ENCODE data around the gene CABP1.

The CABP1 gene

DNA sequence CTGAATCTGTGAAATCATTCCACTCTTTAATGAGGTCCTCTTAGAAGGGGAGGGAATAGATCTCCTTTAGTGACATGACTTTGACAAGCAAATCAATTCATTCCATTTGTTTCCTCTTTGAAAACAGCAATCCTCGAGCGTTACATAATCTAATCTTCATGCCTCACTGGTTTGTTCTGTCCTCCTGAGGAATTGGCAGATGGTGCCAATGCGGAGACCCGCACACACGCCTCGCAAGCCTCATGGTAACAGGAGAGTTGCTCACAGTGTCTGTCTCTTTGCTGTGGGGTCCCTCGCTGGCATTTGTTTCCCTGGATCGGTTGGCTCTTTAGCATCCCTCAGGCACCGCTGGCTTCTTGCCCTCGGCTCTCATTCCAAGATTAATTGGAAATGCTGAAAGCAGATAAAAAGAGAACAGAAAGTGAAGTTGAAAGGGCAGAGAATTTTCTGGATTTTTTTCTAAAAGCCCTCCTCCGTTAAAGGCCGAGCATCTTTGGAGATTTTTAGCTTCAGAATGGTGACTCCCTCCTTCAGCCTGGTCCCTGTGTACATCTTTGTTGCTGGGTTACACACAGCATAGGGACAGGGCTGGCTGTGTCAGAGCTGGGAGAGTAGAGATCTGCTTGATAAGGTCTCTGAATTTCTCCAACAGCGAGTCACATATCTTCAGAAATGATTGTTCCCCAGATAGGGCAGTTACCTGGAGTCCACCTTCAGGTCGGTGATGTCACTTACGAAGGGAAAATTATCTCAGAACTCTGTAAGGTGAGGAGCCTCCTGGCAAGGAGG, 10.1 kb upstream of the CABP1 start:
- no peak for DNase-seq (ENCODE audit: low read depth in 2 of 3, low spot score in 2 of 3)

DNA sequence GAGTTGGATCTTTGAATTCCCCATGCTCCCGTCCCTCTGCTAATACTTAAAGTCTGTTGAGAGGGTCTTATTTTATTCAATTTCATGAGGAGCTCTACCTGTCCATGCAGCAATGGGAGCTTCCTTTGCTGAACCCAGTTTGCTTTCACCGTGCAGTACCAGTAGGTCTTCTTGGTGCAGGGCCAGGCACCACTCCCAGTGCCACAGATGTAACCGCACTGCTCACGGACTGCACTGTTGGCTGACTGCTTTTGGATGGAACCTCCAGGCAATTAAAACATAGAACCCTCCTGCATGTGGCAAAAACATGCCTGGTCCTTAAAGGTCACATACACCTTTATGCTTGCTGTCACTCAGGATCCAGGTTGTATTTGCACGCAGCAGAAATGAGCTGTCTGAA, 9.3 kb upstream of the CABP1 start:
- no peak for DNase-seq (ENCODE audit: low read depth in 2 of 3, low spot score in 2 of 3)

GRCh38 chr12:120640861-120641833, 721 bp downstream of the CABP1 start:
- DNase-seq (ENCODE audit: low read depth in 2 of 3, low spot score in 2 of 3): no peak

- no peak for DNase-seq (ENCODE audit: low read depth in 2 of 3, low spot score in 2 of 3)
Measured at GRCh38 chr12:120642121-120642520, 1.7 kb downstream of the CABP1 start.

DNA sequence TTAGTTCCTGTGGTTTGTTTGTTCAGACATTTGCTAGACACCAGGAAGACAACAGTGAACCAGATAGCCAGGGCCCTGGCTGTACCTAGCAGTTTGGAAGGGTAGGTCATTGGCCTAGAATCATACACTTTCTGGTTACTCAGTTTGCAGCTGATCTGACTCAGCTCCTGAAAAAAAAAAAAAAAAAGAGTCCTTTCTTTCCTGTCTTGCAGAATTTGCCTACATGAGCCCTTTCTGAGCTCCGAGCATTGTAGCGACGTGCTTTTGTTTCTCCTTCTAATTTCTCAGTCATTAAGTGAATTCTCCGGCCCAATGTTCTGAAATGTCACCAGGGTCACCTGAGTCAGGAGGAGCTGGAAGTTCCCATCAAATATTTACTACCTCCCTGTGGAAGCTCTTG, 2.4 kb downstream of the CABP1 start:
- DNase-seq (ENCODE audit: low read depth in 2 of 3, low spot score in 2 of 3): no peak

- DNase-seq (ENCODE audit: low read depth in 2 of 3, low spot score in 2 of 3): no peak
Measured at GRCh38 chr12:120643574-120643973, 3.1 kb downstream of the CABP1 start.

DNA sequence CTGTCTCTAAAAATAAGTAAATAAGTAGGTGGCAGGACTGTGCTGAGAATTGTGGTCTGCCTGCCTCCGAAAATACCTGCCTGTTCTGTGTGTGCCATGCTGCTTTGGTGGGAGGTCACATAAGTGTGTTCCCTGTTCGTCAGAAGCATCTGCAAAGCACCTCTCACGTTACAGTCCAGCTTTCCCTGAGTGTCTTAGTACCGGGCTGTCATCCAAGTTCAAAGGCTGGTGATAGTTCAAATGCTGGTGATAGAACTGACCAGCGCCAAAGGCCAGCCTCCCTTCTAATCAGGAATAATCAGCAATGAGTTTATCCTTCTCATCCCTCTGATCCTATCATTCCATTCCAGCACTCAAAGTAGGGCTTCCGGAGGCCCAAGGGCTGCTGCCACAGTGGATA, 5.6 kb downstream of the CABP1 start:
- no peak for DNase-seq (ENCODE audit: low read depth in 2 of 3, low spot score in 2 of 3)

- no peak for DNase-seq (ENCODE audit: low read depth in 2 of 3, low spot score in 2 of 3)
Measured at GRCh38 chr12:120647375-120647755, 6.9 kb downstream of the CABP1 start.

DNA sequence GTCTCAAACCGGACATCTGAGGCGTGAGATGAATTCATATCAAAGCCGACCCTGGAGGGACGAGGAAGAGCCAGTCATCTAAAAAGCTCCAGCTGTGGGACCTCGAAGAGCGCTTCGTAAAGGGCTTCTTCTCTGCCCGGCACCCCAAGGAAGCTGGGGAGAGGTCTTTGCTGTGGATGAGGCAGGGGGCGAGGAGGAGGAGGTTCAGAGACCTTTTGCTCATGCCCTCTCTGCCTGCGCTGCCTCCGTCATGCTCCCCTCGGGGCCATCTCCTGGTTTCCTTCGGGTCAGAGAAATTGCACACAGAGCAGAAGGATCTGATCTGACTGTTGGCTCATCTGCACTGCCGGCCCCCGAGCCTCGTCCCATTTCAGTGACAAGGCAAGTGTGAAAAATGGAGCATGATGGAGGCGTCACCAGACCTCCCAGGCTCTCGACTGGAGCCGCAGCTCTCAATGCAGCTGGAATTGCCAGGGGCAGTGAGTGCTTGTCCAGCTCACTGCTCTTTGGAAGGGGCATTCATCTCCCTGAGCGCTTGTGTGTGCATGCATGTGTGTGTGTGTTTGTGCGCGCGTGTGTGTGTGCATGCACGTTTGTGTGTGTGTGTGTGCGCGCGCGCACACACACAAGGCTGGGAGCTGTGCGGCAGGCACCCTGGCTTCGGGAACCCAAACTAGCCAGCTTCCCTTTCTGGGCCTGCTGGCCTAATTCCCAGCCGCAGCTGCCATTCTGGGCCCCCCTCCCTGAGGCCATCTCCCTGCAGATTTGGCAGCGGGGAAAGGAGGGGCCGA, 9.2 kb downstream of the CABP1 start:
- no peak for DNase-seq (ENCODE audit: low read depth in 2 of 3, low spot score in 2 of 3)

- DNase-seq (ENCODE audit: low read depth in 2 of 3, low spot score in 2 of 3): no peak
Measured at GRCh38 chr12:120650233-120650690, 9.8 kb downstream of the CABP1 start.

DNA sequence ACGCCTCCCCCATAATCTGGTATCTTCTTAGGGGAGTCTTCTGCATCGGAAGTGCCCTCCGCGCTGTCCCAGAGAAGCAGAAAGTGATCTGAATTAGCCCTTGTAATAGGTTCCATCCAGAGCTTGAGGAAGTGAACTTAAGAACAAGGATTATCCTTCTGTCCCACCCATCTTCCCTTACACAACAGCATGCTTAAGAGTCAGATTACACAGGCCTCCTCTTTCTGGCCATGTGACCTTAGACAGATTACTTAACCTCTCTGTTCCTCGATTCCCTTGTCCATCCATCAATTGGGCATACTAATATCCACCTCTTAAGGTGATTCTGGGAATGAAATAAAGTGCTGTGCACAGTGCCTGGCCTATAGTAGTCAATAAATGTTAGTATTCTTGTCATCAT, 11.4 kb downstream of the CABP1 start:
- no peak for DNase-seq (ENCODE audit: low read depth in 2 of 3, low spot score in 2 of 3)

- DNase-seq (ENCODE audit: low read depth in 2 of 3, low spot score in 2 of 3): no peak
Measured at GRCh38 chr12:120652656-120653435, 12.4 kb downstream of the CABP1 start.

DNA sequence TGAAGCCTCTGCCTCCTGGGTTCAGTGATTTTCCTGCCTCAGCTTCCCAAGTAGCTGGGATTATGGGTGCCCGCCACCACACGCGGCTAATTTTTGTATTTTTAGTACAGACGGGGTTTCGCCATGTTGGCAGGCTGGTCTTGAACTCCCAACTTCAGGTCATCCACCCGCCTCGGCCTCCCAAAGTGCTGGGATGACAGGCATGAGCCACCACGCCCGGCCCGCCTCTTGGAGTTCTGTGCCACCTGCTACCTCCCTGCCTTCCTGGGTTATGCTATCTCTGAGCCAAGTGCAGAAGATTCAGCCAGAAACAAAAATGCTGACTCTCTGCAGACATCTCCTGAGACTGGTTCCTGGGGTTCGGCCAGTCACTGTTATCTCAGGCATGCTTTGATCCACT, 13.2 kb downstream of the CABP1 start:
- DNase-seq (ENCODE audit: low read depth in 2 of 3, low spot score in 2 of 3): no peak

- DNase-seq (ENCODE audit: low read depth in 2 of 3, low spot score in 2 of 3): no peak
Measured at GRCh38 chr12:120654656-120655055, 14.2 kb downstream of the CABP1 start.

- no peak for DNase-seq (ENCODE audit: low read depth in 2 of 3, low spot score in 2 of 3)
Measured at GRCh38 chr12:120656008-120656407, 15.6 kb downstream of the CABP1 start.

GRCh38 chr12:120658286-120659150, 18.1 kb downstream of the CABP1 start:
- DNase-seq (ENCODE audit: low read depth in 2 of 3, low spot score in 2 of 3): no peak

DNA sequence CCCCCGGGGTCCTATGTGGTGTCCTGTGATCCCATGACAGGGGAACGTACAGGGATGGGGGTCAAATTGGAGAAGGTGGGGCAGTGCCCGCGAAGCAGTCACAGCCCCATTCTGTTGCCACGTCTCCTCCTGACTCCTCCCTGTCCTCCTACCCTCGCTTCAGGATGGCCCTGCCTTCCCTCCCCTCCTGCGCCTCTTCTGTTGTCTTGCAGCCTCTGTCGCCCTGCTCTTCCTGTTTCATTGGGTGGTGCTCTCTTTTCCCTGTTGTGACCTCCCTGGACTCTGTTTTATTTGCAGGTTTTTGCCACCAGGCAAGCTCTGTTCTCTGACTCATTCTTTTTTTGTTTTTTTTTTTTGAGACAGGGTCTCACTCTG, 18.7 kb downstream of the CABP1 start:
- DNase-seq (ENCODE audit: low read depth in 2 of 3, low spot score in 2 of 3): no peak

- no peak for DNase-seq (ENCODE audit: low read depth in 2 of 3, low spot score in 2 of 3)
Measured at GRCh38 chr12:120661432-120661831, 21.0 kb downstream of the CABP1 start.

GRCh38 chr12:120662879-120663278, 22.5 kb downstream of the CABP1 start:
- no peak for DNase-seq (ENCODE audit: low read depth in 2 of 3, low spot score in 2 of 3)

DNA sequence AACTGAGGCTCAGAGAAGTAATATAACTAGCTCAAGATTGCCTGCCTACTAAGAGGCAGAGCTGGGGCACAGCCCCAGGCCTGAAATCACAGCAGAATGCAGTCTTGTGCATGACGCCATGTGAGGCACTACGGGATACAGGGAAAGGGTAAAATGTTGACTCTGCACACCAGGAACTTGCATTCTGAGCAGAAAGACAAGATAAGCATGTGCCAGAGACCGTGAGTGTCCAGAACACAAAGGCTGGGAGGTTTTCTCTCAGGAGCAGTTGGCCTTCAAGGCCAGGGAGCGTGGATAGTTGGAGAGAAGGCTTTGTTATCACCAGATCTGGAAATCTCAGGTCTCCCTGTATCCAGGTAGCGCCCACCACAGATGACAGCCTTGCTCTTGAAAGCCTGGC, 23.3 kb downstream of the CABP1 start:
- DNase-seq (ENCODE audit: low read depth in 2 of 3, low spot score in 2 of 3): no peak

Data from activated CD8-positive, alpha-beta memory T cell treated with anti-CD3 and anti-CD28 coated beads for 48 hours (primary cell).